HS-5 (cell line): ENCODE measurements around the gene HLA-DRA.
A peak's percentile ranks its signal among the peaks of the same experiment; 100 is the strongest.

Experiments used
- DNase-seq: peaks from one replicate; pipeline ENCODE4 v3.0.0-alpha.2; 2012; ENCODE audit warnings: low read depth

The HLA-DRA gene

GRCh38 chr6:32439602-32440214 lies at the start of gene HLA-DRA:
HLA-DRA (plus strand) TSS chr6:32439887; CDS start chr6:32439951, 64 bp downstream.
- DNase-seq: peak; percentile 25

GRCh38 chr6:32391505-32391904 lies 48.2 kb upstream of the HLA-DRA start:
- DNase-seq: no peak

- no peak for DNase-seq
Measured at GRCh38 chr6:32393665-32394420, 45.8 kb upstream of the HLA-DRA start.

DNA sequence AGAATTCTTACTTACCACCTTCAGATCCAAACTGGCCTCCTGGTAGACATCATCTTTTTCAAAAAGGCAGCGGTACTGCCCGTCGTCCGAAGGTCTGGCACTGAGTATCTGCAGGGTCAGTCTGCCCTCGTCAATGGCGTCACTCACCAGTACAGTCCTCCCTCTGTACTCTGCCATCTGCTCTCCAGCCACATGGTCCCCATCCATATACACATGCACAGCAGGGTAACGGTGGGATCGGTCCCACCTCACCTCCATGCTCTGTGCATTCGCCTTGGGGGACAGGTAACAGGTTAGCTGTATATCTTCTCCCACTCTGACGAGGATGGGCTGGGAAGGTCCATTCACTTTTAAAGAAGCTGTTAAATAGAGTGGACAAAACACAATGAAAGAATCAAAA lies 43.7 kb upstream of the HLA-DRA start:
- no peak for DNase-seq

DNA sequence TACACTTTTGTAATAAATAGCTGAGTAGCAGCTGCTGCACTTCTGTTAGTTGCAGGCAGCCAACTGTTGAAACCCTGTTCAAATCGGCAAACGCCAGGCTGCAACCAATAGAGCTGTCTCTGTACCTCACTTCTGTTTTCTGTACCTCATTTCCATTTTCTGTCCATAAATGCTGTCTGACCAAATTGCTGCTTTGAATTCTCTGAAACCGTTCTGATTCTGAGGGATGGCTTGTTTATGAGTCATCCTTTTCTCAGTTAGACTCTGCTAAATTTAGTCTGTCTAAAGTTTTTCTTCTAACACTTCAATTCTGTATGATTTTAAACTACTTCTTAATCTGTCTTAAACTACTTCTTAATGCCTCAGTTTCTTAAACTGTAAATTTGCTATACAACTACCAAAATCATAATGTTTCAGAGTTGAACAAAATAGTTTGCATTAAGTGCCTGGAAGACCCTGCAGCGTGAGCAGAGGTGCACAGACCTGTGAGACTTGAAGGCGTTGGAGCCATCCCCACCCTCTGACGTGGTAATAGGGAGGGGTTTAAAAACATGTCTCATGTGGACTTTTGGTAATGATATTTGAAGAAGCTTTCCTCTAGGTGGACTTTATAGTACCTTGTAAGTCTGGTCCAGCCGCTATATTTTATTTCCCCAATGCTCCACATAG lies 42.3 kb upstream of the HLA-DRA start:
- DNase-seq: no peak

GRCh38 chr6:32401284-32401963 lies 38.3 kb upstream of the HLA-DRA start:
- DNase-seq: no peak

- no peak for DNase-seq
Measured at GRCh38 chr6:32402812-32403211, 36.9 kb upstream of the HLA-DRA start.

GRCh38 chr6:32405656-32406055 lies 34.0 kb upstream of the HLA-DRA start:
- no peak for DNase-seq

DNA sequence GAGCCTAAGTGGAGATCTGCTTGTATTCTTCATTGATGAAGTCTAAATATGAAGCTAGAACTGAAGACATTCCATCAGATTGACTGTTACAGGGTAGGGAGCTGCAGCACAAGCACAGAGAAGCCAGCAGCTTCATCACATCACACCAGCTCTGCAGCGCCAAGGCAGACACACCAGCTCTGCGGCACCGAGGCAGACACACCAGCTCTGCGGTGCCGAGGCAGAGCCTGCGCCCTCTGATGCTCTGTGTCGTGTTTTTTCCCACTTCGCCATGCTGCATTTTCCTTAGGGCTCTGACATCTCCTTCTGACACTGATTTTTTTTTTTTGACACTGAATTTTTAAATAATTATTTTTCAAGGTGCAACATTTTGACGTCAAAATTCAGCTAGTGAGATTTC lies 33.5 kb upstream of the HLA-DRA start:
- no peak for DNase-seq

DNA sequence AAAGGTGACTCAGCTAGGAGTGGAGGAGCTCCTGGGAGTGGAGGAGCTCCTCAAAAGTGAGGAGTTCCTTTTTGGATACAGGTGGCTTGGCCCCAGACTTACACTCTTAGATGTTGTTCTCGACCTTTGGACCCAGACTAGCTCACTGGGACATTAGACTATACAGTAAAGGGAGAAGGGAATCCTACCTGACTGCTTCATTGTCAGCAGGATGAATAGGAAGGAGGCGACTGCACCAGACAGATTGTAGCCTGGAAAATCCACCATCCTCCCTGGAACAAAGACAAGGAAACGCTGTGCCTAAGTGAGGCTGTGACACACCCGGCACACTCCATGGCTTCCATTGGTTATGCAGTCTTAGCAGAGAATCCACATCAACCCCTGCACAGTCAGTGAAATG lies 32.8 kb upstream of the HLA-DRA start, which contains the start of gene BTNL2:
Gene BTNL2, minus strand, starts transcription at position 325 of the 400 bp plus-strand sequence. Its CDS starts 58 bp downstream, at position 267.
- DNase-seq: no peak

- no peak for DNase-seq
Measured at GRCh38 chr6:32410906-32411305, 28.8 kb upstream of the HLA-DRA start.

- no peak for DNase-seq
Measured at GRCh38 chr6:32411566-32412327, 27.9 kb upstream of the HLA-DRA start.

DNA sequence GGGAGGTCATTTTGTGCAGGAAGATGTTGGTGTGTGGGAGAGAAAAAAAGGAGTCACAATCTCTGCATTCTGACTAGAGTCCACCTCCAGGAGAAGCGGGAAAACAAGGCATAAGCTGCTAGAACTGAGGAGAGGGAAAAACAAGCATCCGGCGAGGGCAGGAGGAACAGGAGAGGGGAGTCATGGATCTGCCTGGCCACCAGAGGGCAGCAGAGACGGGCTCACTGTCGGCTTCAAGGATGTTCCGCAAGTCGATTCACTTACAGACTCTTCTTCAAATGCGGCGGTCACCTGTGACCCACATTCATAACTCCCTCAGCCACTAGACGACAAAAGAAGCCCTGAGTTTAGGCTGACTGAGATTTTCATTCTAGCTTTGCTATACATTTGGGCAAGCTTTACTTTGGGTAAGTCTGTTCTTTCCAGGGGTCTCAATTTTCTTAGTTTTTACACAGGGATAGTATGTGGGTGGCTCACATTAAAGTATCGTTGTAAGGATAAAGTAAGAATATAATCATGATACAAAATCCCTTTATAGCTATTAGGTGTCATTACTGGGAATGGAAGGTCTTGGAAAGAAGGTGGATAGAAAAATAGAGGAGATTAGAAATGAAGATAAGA lies 26.1 kb upstream of the HLA-DRA start:
- DNase-seq: no peak

- no peak for DNase-seq
Measured at GRCh38 chr6:32415521-32416019, 24.1 kb upstream of the HLA-DRA start.

DNA sequence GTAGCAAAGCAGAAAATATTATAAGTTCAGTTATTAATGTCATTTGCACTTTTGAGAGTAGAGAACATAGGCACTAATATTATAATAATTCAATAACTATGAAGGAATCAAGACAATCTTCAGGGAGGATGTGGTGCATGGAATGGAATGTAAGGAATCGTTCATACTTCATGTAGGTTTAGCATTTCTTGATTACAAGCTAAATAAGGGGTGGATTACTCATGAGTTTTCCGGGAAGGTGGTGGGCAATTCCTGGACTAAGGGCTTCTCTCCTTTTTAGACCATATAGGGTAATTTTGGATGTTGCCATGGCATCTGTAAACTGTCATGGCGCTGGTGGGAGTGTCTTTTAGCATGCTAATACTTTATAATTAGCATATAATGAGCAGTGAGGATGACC lies 23.7 kb upstream of the HLA-DRA start:
- DNase-seq: no peak

DNA sequence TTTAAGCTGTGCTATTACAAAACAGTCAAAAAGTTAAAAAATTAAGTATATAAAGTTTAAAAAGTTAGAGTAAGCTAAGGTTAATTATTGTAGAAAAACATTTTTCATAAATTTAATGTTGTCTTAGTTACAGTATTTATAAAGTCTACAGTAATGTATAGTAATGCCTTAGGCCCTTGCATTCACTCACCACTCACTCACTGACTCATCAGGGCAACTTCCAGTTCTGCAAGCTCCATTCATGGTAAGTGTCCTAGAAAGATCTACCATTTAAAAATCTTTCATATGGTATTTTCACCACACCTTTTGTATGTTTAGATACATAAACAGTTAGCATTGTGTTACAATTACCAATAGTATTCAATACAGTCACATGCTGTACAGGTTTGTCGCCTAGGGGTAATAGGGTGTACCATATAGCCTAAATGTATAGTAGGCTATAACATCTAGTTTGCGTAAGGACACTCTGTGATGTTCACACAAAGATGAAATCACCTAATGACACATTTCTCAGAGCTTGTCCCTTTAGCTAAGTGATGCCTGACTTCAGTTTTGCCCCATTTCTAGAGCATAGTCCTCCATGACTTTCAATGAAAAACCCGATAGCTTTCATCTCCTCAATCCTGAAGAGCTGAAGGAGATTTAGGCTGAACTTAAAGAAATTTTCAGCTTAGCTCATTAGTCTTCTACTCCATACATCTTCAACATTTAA lies 14.9 kb upstream of the HLA-DRA start:
- DNase-seq: no peak

DNA sequence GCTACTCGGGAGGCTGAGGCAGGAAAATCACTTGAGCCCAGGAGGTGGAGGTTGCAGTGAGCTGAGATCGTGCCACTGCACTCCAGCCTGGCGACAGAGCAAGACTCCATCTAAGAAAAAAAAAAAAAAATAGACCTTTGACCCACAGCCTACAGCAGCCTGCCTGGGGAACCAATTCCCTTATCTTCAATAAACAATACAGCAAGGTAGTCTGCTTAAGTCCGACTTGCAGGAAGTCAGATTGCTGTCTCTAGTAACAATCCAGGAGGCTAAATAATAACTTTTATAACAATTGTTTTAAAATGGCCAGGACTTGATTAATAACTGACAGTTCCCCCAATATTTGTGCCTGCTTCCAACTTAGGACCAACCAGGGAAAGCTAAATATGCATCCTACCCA lies 13.3 kb upstream of the HLA-DRA start:
- no peak for DNase-seq

GRCh38 chr6:32427218-32427617 lies 12.5 kb upstream of the HLA-DRA start:
- DNase-seq: no peak

DNA sequence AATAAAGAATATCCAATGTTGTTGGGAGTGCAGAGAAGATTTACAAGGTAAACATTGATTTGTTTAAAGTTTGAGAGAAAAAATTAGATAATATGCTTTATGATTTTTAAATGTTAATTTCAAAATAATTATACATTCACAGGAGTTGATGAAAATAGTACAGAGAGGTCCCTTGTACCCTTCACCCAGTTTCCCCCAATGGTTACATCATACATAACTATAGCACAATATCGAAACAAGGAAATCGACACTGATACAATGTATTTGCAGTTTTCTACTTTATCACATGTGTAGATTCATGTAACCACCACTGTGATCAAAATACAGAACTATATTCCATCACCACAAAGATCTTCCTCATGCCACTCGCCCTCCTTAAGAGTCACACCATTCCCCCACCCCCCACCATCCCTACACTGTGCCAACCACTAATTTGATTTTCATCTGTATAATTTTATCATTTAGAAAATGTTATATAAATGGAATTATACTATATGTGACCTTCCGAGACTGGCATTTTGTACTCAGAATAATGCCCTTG lies 11.7 kb upstream of the HLA-DRA start:
- DNase-seq: no peak

DNA sequence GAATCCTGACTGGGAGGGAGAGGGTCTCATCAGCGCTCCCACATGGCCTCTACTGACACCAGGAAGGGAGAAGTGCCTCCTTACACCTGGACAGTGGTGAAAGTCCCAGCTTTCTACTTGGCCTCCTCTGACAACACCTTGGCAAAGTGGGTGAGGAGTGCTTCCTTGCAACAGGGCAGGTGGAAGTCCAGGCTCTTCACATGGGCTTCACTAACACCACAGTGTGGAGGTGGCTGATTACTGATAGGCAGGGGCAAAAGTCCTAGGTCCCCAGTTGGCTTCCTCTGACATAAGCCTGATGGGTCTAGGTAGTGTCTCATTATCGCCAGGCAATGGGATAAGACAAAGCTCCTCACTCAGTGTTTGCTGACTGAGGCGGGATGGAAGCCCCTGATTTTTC lies 9.5 kb upstream of the HLA-DRA start:
- DNase-seq: no peak
